ENCODE measurements around the gene LCLAT1.

LCLAT1 gene

GRCh38 chr2:30688956-30689401 is 241.9 kb downstream of the LCLAT1 start:
- H3K4me3 ChIP-seq (ENCODE audit: low read depth, low read length), result no peak overlapping the region
- no peak overlapping the region for H3K4me2 ChIP-seq (ENCODE audit: low read length)
- H2AFZ ChIP-seq, result no peak overlapping the region
- no peaks in the 10 kb centered on the region for H3K9me3 ChIP-seq (ENCODE audit: control insufficient read depth, low read length)
- no peak overlapping the region for H3K27ac ChIP-seq
- no peak overlapping the region for H3K9ac ChIP-seq
- H3K36me3 ChIP-seq (ENCODE audit: control insufficient read depth, insufficient read depth, low read length), result no peaks in the 10 kb centered on the region
- H3K27me3 ChIP-seq (ENCODE audit: control insufficient read depth, insufficient read depth, low read length), result no peaks in the 10 kb centered on the region
- no peak for TF ChIP-seq CTCF (IDR thresholded peaks at IDR 0.05)
- no peaks in the 10 kb centered on the region for H3K4me1 ChIP-seq
- H3K79me2 ChIP-seq, result no peaks in the 10 kb centered on the region

- no peak overlapping the region for H3K27ac ChIP-seq
- no peak overlapping the region for H3K4me3 ChIP-seq (ENCODE audit: low read depth, low read length)
Observed at GRCh38 chr2:30689496-30690125, 242.6 kb downstream of the LCLAT1 start.

GRCh38 chr2:30690126-30690561 is 243.1 kb downstream of the LCLAT1 start:
- no peaks in the 10 kb centered on the region for H3K4me1 ChIP-seq
- no peaks in the 10 kb centered on the region for H3K36me3 ChIP-seq (ENCODE audit: control insufficient read depth, insufficient read depth, low read length)
- H3K9ac ChIP-seq, result no peak overlapping the region
- H3K9me3 ChIP-seq (ENCODE audit: control insufficient read depth, low read length), result no peaks in the 10 kb centered on the region
- no peaks in the 10 kb centered on the region for H3K79me2 ChIP-seq
- no peak overlapping the region for H2AFZ ChIP-seq
- H3K4me3 ChIP-seq (ENCODE audit: low read depth, low read length), result no peak overlapping the region
- H3K4me2 ChIP-seq (ENCODE audit: low read length), result no peak overlapping the region
- no peaks in the 10 kb centered on the region for H3K27me3 ChIP-seq (ENCODE audit: control insufficient read depth, insufficient read depth, low read length)
- H3K27ac ChIP-seq, result no peak overlapping the region
- TF ChIP-seq CTCF (IDR thresholded peaks at IDR 0.05), result no peak

More at GRCh38 chr2:30689496-30690125, 242.6 kb downstream of the LCLAT1 start:
- Histone ChIP-seq H3K79me2 (no peaks in the 10 kb centered on the region), H3K4me1 (no peaks in the 10 kb centered on the region), H2AFZ (no peak overlapping the region), H3K36me3 (ENCODE audit: control insufficient read depth, insufficient read depth, low read length) (no peaks in the 10 kb centered on the region), H3K4me2 (ENCODE audit: low read length) (no peak overlapping the region), H3K9me3 (ENCODE audit: control insufficient read depth, low read length) (no peaks in the 10 kb centered on the region), H3K9ac (no peak overlapping the region), H3K27me3 (ENCODE audit: control insufficient read depth, insufficient read depth, low read length) (no peaks in the 10 kb centered on the region)
- TF ChIP-seq CTCF (IDR thresholded peaks at IDR 0.05), result no peak

- no peaks in the 10 kb centered on the region for H3K9me3 ChIP-seq (ENCODE audit: control insufficient read depth, low read length)
- H2AFZ ChIP-seq, result no peak overlapping the region
- H3K4me2 ChIP-seq (ENCODE audit: low read length), result no peak overlapping the region
- H3K4me1 ChIP-seq, result no peaks in the 10 kb centered on the region
- H3K79me2 ChIP-seq, result no peaks in the 10 kb centered on the region
- H3K36me3 ChIP-seq (ENCODE audit: control insufficient read depth, insufficient read depth, low read length), result no peaks in the 10 kb centered on the region
- no peak overlapping the region for H3K9ac ChIP-seq
- H3K4me3 ChIP-seq (ENCODE audit: low read depth, low read length), result no peak overlapping the region
- TF ChIP-seq CTCF (IDR thresholded peaks at IDR 0.05), result no peak
- no peaks in the 10 kb centered on the region for H3K27me3 ChIP-seq (ENCODE audit: control insufficient read depth, insufficient read depth, low read length)
- H3K27ac ChIP-seq, result no peak overlapping the region
Observed at GRCh38 chr2:30691091-30691947, 244.3 kb downstream of the LCLAT1 start.
